Type B pancreatic cell (in vitro differentiated cells): ENCODE measurements around the gene APBA2. TPM values are rescaled to one million over a fixed set of nuclear protein-coding genes. Genes with fewer than 3 reads are reported as not detected.

Source experiments
- DNase-seq: peaks from one replicate; pipeline ENCODE4 v3.0.0; 2021; ENCODE audit warnings: mixed read lengths; ENCODE audit not compliant: unreplicated experiment; ENCODE audit errors: extremely low spot score
- H3K27ac Mint-ChIP-seq: 2 replicates; pipeline ENCODE4 v1.8.0; 2021; ENCODE audit warnings: mild to moderate bottlenecking, mixed read lengths
- H3K27me3 Mint-ChIP-seq: 2 replicates; pipeline ENCODE4 v1.8.0; 2021; ENCODE audit warnings: mixed read lengths
- H3K36me3 Mint-ChIP-seq: 2 replicates; pipeline ENCODE4 v1.8.0; 2021; ENCODE audit warnings: mixed read lengths
- H3K4me1 Mint-ChIP-seq: one replicate; pipeline ENCODE4 v1.8.0; 2021; ENCODE audit warnings: mixed read lengths; ENCODE audit not compliant: unreplicated experiment
- H3K4me3 Mint-ChIP-seq: 2 replicates; pipeline ENCODE4 v1.8.0; 2021; ENCODE audit warnings: mild to moderate bottlenecking, mixed read lengths
- H3K9me3 Mint-ChIP-seq: 2 replicates; pipeline ENCODE4 v1.8.0; 2021; ENCODE audit warnings: mixed read lengths
- total RNA-seq: library from RNA; stranded (reverse); gene quantifications from 2 replicates; pipeline ENCODE4 v1.2.1, GENCODE V29; 2021; ENCODE audit warnings: low replicate concordance
- TF ChIP-seq, protein P1 (sequence below): fragments of 200-600 bp; sonication (generic); conservative IDR thresholded peaks from 2 replicates; pipeline ENCODE4 v1.5.0; 2021; ENCODE audit warnings: antibody characterized with exemption, mild to moderate bottlenecking

The APBA2 gene
- total RNA-seq, 1 donor from 2014 or later, result 33.3 TPM

DNA sequence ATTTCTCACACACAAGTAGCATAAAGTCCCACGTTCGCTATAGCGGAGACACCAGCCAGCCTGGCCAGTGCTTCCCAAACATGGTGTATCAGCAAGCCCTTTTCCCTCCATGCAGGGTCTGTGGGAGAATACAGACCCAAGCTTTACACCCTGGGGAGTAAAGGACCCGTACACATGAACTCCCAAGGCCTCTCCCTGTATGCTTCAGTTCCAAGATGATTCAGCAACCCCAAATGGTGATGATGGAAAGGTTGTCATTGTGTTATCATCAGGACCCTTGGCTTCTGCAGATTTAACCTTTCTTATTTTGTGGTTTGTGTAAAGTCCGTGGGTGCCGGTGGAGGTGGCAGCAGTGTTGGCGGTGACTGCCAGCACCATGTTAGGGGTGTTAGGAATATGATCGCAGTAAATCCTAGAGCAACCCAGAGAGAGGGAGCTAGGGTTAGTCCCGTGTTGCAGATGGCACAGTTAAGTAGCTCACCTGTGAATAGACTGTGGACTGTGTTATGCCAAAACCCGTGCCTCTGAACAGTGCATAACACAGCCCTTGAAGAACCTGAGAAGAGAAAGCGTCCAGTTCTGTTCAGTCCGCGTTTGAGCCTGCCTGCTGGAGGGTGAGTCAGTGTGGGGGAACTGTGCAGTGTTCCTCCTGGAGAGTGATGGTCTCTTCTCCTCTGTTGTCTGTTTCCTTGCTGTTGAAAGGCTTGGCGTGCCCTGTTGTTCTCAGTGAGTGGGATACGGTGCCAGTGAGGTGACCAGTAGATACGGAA, 174.3 kb downstream of the APBA2 start:
- H3K9me3 Mint-ChIP-seq, result peaks cover 6% of the 10 kb centered on the region
- no peaks in the 10 kb centered on the region for H3K27me3 Mint-ChIP-seq
- no peaks in the 10 kb centered on the region for H3K36me3 Mint-ChIP-seq
- peaks cover 9% of the 10 kb centered on the region for H3K4me1 Mint-ChIP-seq
- no peak overlapping the region for H3K27ac Mint-ChIP-seq
- H3K4me3 Mint-ChIP-seq, result no peak overlapping the region
- no peak for DNase-seq
- TF ChIP-seq, protein P1, sequence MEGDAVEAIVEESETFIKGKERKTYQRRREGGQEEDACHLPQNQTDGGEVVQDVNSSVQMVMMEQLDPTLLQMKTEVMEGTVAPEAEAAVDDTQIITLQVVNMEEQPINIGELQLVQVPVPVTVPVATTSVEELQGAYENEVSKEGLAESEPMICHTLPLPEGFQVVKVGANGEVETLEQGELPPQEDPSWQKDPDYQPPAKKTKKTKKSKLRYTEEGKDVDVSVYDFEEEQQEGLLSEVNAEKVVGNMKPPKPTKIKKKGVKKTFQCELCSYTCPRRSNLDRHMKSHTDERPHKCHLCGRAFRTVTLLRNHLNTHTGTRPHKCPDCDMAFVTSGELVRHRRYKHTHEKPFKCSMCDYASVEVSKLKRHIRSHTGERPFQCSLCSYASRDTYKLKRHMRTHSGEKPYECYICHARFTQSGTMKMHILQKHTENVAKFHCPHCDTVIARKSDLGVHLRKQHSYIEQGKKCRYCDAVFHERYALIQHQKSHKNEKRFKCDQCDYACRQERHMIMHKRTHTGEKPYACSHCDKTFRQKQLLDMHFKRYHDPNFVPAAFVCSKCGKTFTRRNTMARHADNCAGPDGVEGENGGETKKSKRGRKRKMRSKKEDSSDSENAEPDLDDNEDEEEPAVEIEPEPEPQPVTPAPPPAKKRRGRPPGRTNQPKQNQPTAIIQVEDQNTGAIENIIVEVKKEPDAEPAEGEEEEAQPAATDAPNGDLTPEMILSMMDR, result no peak

DNA sequence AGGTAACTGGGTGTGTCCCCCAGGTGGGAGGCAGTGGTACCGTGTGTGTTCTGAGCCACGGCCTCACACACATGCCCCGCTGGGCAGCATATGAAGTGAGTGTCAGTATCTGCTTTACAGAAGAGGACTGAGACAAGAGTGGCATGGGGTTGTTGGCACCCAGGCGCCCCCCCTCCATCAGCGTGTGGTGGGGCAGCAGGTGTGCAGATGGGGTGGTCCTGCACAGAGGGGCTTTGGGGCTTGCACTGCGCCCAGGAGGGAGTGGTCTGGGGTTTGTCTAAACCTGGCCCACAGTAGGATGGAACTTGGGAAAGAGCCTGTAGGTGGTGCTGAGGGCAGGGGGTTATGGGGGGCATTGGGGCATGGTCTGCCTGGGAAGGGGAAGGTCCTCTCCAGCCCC, 176.0 kb downstream of the APBA2 start:
- no peaks in the 10 kb centered on the region for H3K36me3 Mint-ChIP-seq
- no peak for DNase-seq
- H3K4me3 Mint-ChIP-seq, result no peak overlapping the region
- H3K4me1 Mint-ChIP-seq, result peaks cover 9% of the 10 kb centered on the region
- TF ChIP-seq, protein P1, result no peak
- no peaks in the 10 kb centered on the region for H3K27me3 Mint-ChIP-seq
- no peak overlapping the region for H3K27ac Mint-ChIP-seq
- H3K9me3 Mint-ChIP-seq, result peaks cover 6% of the 10 kb centered on the region

DNA sequence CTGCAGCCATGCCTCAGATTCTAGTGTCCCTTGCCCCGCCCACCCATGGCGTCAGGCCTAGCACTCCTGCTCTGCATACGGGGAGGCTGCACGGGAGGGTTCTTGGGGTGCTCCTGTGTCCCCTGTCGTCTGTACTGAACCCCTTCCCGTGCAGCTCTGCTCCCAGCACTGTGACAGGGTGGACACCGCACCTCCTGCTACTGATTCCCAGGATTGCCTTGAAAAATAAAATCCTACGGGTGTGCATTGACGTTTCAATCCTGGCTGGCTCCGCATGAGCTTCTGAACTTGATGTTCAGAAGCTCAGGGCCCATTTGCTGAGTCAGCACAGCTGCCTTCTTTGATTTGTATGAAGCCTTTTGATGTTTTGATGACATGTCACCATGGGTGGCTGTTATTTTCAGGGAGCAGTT, 176.4 kb downstream of the APBA2 start:
- Mint-ChIP-seq H3K4me3 (no peak overlapping the region), H3K36me3 (no peaks in the 10 kb centered on the region), H3K9me3 (peaks cover 6% of the 10 kb centered on the region), H3K4me1 (peaks cover 9% of the 10 kb centered on the region), H3K27me3 (no peaks in the 10 kb centered on the region), H3K27ac (no peak overlapping the region)
- TF ChIP-seq, protein P1, result no peak
- no peak for DNase-seq

DNA sequence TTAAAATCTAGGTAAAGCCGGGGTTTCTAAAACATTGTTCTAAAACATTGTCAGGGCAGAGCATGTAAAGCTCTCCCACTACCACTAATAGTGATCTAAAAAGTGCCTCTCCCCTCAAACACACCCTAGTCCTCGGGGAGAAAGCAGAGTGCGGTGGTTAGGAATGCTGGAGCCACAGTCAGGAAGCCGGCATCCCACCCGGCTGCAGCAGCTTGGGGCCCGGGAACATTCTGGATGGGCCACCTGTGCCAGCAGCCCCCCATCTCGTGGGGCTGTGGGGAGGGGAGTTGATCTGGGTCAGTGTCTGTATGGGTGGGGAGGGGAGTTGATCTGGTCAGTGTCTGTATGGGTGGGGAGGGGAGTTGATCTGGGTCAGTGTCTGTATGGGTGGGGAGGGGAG, 176.9 kb downstream of the APBA2 start:
- no peak for DNase-seq
- Mint-ChIP-seq H3K27ac (no peak overlapping the region), H3K9me3 (peaks cover 6% of the 10 kb centered on the region), H3K36me3 (peaks cover 1% of the 10 kb centered on the region), H3K4me3 (no peak overlapping the region), H3K4me1 (peaks cover 10% of the 10 kb centered on the region), H3K27me3 (no peaks in the 10 kb centered on the region)
- TF ChIP-seq, protein P1, result no peak

DNA sequence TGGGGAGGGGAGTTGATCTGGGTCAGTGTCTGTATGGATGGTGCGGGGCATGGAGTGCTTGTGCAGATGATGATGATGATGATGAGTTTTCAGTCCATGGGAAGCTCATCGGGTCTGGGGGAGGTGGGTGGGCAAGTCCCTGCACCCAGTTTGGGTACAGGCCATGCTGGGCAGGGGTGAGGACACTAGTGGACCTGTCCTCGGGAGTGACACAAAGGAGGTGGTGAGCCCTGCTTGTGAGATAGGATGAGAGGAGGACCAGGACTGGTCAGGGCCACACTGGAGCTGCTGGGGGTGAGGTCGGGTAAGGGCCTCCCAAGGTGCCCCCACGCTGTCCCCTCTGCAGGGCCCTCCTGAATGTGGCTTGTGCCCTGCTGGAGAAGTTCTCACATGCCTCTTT, 177.9 kb downstream of the APBA2 start:
- TF ChIP-seq, protein P1, result no peak
- no peak overlapping the region for H3K27ac Mint-ChIP-seq
- H3K4me1 Mint-ChIP-seq, result peaks cover 15% of the 10 kb centered on the region
- H3K4me3 Mint-ChIP-seq, result no peak overlapping the region
- no peaks in the 10 kb centered on the region for H3K27me3 Mint-ChIP-seq
- H3K9me3 Mint-ChIP-seq, result peaks cover 6% of the 10 kb centered on the region
- H3K36me3 Mint-ChIP-seq, result peaks cover 5% of the 10 kb centered on the region
- no peak for DNase-seq
